ENCODE data around the gene NCEH1. TPM values are rescaled to one million over a fixed set of nuclear protein-coding genes. Genes with fewer than 3 reads are reported as not detected.
"Not testable (repeated sequence)": the region's sequence is repeated elsewhere in the genome, so short reads cannot be mapped to it uniquely, and the experiment has no call there.

Gene NCEH1, protein sequence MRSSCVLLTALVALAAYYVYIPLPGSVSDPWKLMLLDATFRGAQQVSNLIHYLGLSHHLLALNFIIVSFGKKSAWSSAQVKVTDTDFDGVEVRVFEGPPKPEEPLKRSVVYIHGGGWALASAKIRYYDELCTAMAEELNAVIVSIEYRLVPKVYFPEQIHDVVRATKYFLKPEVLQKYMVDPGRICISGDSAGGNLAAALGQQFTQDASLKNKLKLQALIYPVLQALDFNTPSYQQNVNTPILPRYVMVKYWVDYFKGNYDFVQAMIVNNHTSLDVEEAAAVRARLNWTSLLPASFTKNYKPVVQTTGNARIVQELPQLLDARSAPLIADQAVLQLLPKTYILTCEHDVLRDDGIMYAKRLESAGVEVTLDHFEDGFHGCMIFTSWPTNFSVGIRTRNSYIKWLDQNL
- 8.4 TPM for total RNA-seq

DNA sequence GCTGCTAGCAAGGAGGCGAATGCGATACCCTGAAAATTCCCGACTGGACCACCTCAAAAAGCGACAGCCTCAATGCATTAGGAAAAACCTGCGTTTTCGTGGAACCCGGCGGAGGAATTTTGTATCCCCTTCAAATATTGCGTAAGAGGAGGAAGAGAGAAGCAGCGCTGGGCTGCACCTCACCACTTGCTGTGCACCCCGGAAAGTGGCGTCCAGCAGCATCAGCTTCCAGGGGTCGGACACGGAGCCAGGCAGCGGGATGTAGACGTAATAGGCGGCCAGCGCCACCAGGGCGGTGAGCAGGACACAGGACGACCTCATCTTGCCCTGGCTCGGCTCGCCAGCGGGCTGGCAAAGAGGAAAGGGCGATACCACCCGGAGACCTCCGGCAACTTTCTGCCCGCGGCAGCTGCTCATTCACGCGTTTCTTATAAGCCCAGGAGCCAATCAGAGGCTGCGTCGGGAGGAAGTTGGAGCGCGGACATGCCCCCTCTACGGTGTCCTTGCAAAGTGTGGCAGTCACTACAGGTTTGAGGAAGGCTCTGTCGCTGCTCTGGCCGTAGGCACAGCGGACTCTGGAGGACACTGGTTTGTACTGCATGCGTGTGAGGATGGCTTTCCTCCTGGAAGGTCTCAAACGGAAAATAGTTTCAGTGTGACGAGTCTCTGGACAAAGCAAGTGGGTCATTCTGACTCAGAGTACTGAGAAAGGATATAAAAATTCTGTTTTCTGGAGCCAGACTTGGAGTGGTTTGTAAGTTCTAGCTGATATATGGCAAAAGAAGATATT is at the start of gene NCEH1:
Gene NCEH1, minus strand, starts transcription at position 404 of the 790 bp plus-strand sequence. Its CDS starts 83 bp downstream, at position 321.
- DNase-seq = peak; percentile 88

- DNase-seq = not testable (repeated sequence)
These were observed 49.5 kb upstream of the NCEH1 start for GRCh38 chr3:172760416-172760815.

DNA sequence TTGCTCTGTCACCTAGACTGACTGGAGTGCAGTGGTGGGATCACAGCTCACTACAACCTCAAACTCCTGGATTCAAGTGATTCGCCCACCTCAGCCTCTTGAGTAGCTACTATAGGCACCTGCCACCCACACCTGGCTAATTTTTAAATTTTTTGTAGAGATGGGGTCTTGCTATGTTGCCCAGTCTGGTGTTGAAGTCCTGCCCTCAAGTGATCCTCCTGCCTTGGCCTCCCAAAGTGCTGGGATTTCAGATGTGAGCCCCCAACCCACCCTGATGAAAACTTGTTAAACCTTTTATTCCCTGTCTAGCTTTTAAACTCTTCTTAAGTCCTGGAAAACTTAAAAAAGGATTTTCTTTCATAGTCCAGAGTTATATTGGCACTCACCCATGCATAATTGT is 42.3 kb upstream of the NCEH1 start:
- DNase-seq = no peak

DNA sequence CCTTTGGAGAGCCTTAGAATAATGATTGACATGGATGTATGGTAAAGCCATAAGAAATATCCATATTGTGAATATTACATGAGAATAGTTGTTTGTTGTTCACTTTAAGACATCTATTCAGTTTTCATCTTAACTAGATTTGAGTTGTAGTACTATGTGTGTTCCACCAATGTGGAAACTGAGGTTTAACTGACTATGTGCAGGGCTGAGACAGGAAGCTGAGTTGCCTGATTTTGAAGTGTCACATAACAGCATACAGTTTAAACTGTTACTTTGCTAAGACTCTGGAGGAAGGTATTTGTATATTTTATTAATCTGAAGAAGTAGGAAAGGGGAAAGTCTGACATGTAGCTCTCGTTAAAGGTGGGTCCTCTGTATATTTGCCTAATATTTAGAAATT is 41.8 kb upstream of the NCEH1 start:
- DNase-seq = no peak

DNA sequence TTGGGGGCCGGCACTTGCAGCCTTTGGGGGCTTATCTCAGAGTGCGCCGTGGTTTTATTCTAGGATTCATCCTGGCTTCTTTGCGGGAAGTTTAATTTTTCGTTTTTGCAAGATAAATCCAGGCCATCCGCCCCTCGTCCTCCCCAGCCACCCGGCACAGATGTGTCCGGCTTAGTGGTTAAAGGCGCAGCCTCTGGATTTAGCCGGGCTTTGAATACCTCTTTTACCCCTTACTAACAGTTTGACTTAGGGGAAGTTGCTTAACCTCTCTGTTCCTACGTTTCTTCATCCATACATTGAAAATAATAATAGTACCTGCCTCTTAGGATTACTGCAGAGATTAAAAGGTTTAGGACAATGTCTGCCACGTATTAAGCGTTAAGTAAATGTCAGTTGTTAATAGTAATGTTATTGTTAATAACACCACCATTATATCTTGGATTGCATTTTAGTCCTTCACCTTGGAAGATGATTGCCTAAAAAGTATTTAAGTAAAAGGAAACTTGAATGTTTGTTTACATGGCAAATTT is 40.4 kb upstream of the NCEH1 start:
- DNase-seq = no peak

DNA sequence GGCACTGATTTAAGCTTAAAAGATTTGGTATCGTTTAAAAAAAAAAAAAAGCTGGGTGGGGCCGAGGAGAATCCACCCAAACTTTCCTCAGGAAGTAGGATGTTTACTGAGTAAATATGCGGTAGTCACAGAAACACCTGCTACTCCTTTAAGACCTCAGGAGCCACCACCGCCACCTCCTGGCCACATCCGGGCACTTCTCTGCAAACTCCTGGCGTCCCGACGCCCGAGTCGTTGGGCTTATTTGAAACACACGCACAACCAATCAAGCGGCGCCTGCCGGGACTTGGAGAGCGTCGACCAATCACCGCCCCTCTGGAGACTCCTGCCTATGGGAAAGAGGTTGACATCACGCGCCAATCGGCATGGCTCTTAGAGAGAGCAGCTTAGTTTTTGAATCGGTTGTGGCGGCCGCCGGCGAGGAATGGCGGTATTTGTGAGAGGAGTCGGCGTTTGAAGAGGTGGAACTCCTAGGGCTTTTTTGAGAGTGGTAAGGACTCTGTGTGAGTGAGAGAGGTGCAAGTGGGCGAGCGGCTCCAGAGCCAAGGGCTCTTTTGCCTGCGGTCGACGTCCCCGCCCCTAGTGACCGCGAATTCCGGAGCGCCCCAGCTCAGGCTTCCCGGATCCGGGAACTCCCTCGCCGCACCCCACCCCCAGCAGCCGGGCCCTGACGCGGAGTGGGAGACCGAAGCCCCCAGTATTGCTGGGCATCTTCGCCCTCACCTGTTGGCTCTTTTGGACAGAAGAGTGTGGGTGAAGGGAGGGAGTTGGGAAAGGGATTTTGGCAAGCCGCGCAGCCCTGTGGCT is 39.7 kb upstream of the NCEH1 start, which contains the start of gene ECT2:
Gene ECT2, plus strand, starts transcription at position 359 of the 807 bp plus-strand sequence. CDS start 3,805 bp downstream, outside the sequence.
- peak; percentile 99 for DNase-seq

DNA sequence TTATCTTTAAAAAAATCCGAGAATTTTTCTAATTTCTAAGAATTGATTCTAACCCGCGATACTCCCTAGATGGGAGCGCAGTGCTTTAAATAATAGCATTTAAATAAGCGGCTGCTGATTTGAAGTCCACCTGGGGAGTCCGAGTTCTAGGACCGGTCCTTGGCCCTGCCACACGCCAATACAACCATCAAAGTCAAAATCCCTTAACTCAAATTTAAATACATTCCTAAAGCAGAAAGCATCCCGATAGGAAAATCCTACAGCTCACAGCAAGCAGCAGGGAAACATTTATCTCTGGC is 39.2 kb upstream of the NCEH1 start:
- no peak for DNase-seq

- DNase-seq = no peak
These were observed 38.5 kb upstream of the NCEH1 start for GRCh38 chr3:172749230-172749965.

- DNase-seq = no peak
These were observed 35.6 kb upstream of the NCEH1 start for GRCh38 chr3:172746475-172746874.

DNA sequence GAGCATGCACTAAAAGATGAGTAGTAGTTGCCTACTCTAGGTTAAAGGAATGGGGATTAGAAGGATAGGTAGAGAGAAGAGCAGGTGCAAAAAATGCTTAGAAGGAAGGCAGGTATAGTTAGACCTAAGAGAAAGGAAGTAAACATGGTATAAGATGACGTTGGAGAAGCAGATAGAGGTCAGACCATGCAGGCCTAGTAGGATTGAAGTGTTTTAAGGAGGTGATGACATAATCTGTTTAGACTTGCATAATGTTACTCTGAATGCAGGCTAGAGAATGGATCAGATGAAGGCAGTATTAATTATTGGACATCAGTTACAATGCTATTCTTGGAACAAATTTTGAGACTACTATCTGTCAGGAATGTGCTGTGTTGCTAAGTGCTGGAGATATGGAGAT is 28.6 kb upstream of the NCEH1 start:
- DNase-seq = no peak

GRCh38 chr3:172735014-172735413 is 24.1 kb upstream of the NCEH1 start:
- DNase-seq = no peak

DNA sequence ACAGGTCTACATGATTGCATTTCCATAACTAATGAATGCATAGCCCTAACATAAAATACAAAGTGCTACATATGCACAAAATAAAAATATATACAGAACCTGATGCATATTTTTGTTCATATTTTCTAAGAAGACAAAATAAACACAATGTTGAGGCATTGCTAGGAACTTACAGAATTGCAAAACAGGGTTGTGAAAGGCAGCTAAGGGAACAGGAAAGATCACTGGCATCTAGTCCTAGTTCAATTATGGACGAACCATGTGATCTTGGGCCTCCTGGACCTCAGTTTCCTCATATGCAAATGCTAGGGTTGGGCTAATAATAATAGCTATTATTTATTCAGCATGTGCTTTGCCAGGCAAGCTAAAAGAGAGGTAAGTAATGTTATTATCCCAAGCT is 15.5 kb upstream of the NCEH1 start:
- no peak for DNase-seq

DNA sequence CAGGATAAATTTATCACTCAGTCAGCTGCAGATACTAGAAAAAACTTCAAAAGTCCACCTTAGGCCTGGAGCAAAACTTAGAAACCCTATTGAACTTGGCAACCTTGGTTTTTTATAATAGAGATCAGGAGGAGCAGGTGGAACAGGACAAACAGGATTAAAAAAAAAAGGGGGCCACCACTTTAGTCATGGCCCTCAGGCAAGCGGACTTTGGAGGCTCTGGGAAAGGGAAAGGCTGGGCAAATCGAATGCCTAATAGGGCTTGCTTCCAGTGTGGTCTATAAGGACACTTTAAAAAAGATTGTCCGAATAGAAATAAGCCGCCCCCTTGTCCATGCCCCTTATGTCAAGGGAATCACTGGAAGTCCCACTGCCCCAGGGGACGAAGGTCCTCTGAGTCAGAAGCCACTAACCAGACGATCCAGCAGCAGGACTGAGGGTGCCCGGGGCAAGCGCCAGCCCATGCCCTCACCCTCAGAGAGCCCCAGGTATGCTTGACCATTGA is 11.7 kb upstream of the NCEH1 start:
- DNase-seq = not testable (repeated sequence)

- DNase-seq = no peak
These were observed 6.7 kb upstream of the NCEH1 start for GRCh38 chr3:172717493-172718088.

GRCh38 chr3:172716476-172716875 is 5.6 kb upstream of the NCEH1 start:
- DNase-seq = peak; percentile 3

- DNase-seq = no peak
These were observed 2.4 kb upstream of the NCEH1 start for GRCh38 chr3:172713316-172713715.

DNA sequence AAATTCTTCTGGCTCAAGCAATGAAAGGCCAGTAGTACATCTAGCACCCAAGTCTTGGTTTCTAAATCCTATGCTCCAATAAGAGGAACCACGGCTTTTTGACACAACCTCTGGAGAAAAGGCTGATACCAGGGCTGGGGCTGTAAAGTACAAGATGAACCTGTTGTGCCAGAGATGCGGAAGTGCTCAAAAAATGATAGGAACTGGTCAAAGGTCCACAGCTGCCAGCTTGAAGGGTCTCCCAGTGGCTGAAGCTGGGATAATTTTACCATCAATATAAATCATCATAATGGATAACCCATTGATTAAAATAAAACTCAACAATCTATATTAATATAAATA is 558 bp upstream of the NCEH1 start:
- DNase-seq = no peak

- peak; percentile 20 for DNase-seq
These were observed 848 bp downstream of the NCEH1 start for GRCh38 chr3:172709774-172710663.

DNA sequence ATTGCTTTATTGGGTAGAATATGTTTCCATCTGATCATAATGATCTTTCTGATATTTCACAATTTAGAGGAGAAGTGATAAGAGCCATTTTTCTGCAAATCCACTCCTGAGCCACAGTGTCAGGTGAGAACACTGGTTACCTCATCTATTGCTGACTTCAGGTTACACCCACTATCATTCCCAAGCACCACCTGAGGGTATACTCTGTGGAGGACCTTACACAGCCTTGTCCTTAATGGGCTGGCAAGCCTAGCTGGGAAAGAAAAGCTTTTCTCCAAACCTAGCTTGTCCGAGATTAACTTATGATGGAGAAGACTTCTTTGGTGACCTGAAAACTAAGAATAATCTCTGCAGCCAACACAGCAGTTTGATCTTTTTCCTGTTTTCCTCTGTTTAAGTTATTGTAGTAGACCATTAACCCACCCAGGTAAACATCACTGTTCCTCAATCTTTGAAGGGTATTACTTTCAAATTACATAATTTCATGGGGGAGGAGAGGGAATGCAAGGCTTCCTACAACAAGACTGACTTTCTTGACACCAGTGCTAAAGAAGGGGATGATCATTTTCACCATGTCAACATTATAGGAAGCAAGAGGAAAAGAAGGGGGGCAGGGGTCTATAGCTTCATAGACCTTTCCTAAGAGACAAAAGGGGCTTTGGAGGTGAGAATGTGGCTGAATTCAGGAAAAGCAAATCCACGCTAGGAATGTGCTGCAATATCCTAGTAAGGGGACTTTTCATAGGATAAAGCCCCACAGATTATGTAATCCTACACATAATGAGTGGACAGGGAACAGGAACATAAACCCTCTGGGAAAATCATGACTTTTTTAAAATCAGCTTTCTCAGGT is 1.7 kb downstream of the NCEH1 start:
- DNase-seq = no peak

All from occipital lobe (tissue), 2 donors.